ENCODE measurements around the gene SCIN. TPM values are rescaled to one million over a fixed set of nuclear protein-coding genes. Genes with fewer than 3 reads are reported as not detected.
A peak's percentile ranks its signal among the peaks of the same experiment; 100 is the strongest.

The SCIN gene
- total RNA-seq, 1 experiment from 2014 or later: not detected

DNA sequence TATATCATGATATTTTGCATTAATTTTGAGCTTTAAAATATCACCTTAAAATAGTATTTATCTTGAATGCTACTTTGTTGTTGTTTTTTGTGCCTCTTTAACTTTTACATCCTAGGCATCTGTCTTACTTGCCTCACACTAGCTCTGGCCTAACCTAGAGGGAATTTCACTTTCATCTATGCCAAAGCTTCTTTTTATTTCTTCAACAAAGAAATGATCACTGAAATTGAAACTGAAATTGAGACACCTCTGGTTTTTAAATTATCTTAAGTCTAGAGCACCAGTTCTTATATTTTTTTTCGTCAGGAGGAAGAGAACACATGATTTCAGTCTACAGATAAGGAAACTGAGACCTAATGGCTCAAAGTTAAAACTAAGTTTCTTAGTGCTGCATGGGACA is 3.5 kb upstream of the SCIN start:
- no peak for DNase-seq (ENCODE audit: low spot score)

DNA sequence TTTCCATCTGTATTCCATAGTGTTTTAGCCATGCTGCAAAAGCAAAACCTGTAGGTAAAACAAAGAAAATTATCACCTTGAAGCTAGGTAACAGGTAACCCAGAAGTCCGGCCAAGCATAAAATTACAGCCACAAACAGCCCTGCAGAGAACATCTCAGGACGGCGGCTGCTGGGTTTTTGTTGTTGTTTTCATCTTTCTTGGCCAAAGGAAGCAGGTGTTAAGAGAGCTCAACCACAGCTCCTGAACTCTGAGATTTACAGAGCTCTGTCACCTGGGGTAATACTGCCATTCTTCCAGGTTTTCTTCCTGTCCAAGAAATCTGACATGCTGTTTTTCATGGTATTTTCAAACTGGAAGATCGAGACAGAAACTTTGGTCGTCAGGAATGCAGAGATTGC is 847 bp upstream of the SCIN start:
- DNase-seq (ENCODE audit: low spot score): no peak

DNA sequence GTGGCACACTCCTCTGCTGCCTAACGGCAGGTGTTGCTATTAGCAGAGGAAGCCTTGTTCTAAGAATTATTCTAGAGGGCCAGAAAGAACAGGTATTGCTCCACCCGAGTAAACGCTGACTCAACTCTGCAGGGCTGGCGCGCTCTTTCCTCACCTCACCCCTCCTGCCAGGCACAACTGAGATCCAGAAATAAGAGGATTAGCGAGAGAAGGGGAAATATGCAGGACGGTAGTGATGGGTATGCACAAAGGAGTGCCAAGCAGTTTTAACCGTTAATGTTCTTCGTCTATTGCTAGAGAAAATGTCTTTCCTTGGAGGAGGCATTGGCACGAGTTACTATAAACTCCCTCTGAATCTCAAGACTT is 369 bp upstream of the SCIN start:
- DNase-seq (ENCODE audit: low spot score): no peak

DNA sequence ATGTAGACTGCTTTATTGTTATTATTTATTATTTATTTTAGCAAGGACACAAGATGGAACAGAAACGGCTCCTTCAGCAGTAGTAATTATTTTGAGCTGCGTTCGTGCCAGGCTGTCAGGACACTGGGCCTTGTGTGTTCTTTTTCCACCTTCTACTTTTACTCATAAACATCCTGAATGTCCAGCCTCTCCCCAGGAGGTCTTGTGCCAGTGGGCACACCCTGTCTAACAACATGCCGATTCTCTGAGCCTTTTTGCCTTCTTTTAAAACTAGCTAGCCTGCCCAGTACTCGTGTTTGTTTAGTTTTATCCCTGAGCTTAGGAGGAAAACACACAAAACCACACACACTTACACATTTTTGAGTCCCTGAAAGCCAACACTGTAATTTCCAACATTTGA is 1.2 kb downstream of the SCIN start:
- DNase-seq (ENCODE audit: low spot score): no peak

DNA sequence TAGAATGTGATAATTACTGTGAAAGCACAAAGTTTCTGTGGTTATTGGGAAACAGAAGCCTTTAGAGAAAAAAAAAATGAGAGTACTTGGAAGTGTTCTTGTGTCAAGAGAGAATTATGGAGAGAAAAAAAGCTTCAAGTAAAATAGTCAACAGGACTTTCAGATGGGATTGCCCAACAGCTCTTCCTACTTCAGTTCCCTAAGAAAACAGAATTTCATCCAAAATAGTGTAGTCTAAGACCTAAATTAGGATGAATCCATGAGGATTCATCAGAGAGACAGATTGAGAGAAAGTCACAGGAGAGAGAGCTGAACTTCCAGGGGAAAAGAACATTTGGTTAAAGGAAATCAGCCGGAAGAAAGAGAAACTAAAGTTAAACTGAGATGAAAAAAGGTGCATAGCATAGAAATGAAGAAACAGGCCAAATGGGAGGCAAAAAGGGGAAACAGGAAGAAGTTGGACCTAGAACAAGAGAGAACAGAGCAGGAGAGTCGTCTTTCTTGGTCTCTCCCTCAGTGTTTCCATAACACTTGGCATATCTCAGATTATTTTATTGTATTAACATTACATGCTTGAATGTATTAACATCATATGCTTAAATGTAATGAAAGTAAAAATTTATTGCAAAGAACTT is 2.5 kb downstream of the SCIN start:
- DNase-seq (ENCODE audit: low spot score): no peak

DNA sequence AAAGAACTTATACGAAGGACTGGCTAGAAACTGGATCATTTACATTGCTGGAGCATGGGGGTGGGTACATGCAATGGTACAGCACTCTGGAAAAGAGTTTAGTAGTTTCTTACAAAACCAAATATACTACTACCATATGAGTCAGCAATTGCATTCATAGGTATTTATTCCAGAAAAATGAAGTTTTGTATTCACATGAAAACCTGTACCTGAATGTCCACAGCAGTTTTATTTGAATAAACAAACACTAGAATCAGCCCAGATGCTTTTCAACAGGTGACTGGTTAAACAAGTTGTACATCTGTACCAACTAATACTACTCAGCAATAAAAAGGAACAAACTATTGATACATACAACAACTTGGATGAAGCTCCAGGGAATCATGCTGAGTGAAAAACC is 3.4 kb downstream of the SCIN start:
- DNase-seq (ENCODE audit: low spot score): no peak

DNA sequence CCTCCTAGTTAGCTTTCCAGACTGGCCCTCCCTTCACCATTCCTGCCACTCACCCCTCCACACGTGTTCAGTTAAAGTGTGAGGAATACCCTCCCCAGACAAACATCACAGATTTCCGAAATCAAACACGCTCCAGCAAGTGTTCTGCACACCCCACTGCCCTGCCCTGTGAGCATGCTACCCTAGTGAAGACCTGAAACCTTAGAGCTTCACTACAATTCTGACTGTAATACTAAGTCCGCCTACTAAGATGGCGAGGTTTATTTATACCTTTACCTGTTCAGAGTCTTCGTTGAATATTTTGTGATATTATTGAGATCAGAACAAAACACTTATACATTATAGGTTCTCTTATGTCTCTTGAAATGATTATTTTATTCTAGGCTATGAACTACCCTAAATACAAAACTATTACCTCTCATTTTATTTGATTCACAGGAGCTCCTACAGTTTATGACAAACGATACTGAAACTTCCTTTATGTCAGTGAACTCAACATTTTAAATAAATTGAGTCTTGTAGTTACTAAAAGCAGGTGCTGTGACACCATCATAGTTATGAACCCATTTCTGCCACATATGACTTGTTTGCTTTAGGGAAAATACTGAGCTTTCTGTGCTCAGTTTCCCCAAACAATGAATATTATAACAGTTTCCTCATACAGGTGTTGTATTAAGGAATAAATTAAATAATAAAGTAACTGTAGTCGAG is 8.6 kb downstream of the SCIN start:
- no peak for DNase-seq (ENCODE audit: low spot score)

DNA sequence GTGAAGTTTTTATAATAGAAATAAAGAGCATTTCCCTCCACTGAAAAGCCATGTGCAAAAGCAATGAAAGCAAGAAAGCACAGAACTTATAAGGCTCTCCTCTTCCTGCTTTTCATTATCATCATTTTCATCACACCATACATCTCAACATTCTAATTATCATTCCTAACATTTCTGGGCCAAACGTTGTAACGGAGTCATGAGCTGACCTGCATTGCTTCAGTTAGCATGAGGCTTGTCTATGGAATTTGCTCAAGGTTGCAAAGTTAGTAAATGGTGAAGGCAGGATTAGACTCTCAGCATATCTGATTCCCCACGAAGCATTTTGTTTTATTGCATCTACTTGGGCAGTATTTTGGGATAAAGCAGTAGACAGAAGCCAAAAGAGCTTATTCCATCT is 11.4 kb downstream of the SCIN start:
- DNase-seq (ENCODE audit: low spot score): no peak

DNA sequence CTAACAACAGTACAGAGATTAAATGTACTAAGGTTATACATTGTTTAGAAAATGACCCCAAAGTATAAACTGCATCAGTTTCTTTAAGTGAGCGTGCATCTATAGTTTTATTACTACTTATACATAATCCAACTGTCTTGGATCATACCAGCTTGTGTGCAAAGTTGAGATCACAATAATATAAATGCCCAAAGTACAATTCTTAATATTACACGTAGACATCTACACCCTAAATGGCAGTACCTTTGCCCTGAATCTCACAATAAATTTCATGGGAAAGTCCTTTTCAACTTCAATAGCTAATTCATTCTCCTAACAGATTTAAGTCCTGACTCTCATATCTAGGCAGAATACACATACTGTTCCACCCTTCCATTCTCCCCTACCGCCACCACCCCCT is 11.8 kb downstream of the SCIN start:
- DNase-seq (ENCODE audit: low spot score): no peak

DNA sequence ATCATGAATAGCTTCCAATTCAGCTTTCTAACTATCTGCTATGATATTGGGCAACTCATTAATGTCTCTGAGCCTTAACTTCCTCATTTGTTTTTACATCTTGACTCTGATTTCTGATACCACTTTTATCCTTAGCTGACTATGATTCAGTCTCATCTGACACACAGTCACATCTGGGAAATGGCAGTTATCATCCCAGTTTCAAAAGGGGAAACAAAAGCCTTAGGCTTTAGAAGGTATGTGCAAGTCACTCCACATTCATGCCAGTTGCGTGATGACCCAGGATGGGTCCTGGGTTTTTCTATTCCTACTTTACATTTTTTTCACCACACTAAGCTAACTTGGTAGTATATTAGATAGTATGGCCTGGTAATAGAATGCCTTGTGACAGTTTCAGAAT is 12.7 kb downstream of the SCIN start:
- DNase-seq (ENCODE audit: low spot score): no peak

DNA sequence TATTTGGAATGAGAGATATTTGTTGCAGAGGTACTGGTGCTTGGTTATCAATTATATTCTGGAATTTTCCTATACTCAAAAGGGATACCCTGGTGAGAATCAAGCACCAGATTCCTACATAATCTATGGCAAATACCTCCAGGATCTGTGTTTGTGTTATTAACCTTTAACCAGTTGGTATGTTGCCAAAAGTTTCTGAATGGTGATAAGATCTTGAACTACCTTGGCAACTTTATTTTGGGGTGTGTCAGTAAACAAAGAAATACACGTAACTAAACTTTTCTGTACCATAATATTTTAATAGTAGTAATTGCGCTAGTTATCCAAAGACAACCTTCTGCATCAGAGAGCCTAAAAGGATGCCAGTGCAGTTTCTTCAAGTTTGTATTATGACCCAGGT is 13.4 kb downstream of the SCIN start:
- DNase-seq (ENCODE audit: low spot score): no peak

DNA sequence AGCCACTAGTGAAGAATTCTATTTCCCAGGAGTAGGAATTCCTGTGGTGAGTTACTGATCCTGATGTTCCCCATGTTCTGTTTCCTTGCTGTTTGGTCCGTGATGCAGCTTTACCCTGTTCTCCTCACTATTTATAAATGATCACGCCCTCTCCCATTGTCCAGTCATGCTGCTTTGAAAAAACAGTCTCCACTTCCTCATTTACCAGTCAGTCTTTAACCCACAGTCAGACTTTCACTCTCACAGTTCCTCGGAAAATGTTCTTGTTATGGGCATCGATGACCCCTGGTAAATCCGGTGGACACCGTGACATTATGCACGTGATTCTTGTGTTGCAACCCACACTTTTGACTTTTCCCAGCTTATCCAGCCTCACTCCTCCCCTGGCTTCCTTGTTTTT is 14.4 kb downstream of the SCIN start:
- DNase-seq (ENCODE audit: low spot score): peak; percentile 26

DNA sequence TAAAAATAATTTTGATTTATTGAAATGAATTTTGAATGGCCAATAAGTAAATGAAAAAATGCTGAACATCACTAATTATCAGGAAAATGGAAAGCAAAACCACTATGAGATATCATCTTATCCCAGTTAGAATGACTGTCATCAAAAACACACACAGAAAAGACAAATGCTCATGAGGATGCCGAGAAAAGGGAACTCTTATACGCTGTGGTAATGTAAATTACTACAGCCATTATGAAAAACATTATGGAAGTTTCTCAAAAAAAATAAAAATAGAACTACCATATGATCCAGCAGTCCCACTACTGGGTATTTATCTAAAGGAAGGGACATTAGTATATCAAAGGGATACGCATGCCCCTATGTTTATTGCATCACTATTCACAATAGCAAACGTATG is 15.8 kb downstream of the SCIN start:
- DNase-seq (ENCODE audit: low spot score): no peak

DNA sequence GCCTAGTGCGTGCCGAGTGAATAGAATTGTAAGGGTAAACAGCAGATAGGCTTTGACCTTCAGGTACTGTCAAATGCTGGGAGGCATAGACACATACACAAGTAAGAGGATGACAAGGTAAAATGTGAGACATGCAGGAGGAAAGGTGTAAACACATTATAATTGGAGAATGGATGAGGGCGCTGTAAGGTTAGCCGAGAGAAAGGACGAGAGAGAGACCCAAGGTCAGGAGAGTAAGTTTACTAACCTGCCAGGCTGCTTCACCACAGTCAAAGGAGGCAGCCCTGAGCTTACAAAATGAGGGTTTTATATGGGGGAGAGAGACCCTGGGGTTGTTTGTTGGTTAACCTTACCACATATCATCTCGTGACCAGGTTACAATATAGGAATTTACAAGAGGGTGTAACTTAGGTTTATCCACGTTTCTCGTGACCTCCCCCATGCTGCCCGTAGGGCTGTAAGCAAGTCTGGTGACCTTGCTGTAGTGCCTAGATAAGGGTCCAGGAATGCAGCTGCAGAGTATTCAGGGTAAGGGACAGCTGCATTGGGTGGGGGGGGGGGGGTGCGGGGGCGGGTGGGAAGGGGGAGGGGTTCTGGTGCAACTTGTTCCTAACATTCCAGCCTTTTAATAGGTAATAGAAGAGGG is 17.9 kb downstream of the SCIN start:
- no peak for DNase-seq (ENCODE audit: low spot score)

DNA sequence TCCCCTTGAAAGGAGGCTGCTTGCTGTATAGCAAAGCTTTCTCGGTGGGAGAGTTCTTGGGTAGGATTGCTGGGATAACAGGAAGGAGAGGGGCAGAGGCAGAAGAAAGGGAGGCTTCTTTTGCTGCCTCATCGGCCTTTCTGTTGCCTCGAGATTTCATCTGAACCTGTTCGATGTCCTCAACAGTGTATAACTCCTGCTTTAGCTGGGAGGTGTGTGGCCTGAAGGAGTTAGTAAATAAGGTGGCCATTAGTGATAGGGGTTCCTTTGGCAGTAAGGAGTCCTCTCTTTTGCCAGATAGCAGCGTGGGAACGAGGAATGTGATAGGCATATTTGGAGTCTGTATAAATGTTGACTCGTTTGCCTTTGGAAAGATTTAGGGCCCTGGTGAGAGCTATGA is 20.0 kb downstream of the SCIN start:
- DNase-seq (ENCODE audit: low spot score): no peak

DNA sequence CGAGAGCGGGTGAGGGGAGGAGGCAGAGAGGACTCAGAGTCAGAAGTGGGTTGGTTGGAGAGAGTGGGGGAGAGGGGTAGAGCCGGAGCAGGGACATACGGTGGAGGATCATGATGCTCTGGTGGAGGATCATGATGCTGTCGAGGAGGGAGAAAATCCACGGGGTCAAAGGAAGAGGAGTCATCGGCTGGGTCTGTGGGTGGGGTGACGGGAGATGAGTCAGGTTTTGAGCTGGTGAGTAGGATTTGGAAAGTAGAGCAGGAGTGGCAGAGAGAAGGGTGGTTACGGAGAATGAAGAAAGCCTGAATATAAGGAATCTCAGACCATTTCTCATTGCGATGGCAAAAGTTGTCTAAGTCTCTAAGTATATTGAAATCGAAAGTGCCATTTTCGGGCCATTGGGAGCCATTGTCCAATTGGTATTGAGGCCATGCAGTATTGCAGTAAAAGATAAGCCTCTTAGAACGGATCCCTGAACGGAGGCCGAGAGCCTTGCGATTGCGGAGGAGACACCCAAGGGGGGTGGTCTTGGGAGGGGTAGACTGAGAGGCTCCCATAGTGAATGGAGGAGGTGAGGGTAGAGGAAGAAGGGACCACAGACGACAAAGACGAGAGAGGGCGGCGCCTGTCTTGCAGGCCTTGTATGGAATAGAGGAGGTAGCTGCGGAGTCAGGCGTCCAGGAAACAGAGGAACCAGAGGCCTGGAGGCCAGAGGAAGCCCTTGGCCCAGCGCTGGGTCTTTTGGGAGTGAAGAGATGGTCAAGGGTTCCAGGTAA is 23.8 kb downstream of the SCIN start:
- peak; percentile 27 for DNase-seq (ENCODE audit: low spot score)

DNA sequence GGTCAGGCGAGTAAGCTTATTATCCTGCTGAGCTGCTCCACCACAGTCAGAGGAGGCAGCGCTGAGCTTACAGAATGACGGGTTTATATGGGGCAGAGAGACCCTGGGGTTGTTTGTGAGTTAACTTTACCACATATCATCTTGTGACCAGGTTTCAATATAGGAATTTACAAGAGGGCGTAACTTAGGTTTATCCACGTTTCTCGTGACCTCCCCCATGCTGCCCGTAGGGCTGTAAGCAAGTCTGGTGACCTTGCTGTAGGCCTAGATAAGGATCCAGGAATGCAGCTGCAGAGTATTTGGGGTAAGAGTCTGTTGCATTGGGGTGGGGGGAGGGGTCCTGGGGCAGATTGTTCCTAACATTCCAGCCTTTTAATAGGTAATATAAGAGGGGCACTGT is 24.6 kb downstream of the SCIN start:
- no peak for DNase-seq (ENCODE audit: low spot score)

DNA sequence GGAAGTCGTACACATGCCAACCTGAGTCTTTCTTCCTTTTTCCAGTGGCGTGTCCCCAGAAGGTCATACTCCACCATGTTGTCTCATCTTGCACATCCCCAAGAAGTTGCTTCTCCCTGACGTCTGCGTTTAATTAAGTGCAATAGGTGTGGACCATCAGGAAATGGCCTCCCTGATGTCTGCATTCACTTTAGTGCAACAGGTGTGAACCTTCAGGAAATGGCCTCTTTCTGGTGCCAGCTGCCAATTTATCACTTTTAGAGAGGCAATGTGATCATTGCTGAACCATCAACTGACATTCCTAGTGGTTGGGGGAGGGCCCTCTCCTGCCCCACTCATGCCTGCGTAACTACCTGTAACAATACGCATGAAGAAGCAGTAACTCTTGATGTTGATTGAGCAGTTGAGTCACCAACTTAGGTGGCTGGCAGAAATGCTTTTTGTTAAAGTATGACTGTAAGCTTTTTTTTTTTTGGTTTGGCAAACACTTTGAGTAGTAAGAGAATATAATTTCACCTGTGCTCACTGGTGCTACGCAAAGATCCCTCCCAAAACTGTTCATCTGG is 25.8 kb downstream of the SCIN start:
- DNase-seq (ENCODE audit: low spot score): no peak

DNA sequence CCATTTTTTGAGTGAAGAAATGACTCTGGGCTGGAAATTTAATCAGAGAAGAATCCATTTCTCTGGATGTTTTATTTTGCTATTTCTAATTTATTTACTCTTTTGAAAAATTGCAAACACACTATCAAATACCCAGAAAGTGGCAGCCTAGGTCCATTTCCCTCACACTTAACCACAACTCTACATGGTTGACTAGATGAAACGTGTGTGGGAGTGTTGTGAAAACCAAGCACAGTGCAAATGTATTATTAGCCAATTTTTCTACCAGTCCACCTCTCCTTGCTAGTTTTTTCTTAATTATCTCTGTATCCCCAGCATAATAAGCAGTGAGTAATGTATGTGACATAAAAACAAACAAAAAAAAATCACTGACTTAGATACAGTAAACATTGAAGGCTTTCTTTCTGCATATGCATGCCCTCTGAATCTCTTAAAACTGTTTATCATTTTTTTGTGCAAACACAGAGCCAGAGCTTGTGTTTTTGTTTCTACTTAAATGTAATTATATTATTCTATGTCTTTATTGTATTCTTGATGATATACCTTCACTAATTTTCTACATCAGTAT is 30.9 kb downstream of the SCIN start:
- no peak for DNase-seq (ENCODE audit: low spot score)

DNA sequence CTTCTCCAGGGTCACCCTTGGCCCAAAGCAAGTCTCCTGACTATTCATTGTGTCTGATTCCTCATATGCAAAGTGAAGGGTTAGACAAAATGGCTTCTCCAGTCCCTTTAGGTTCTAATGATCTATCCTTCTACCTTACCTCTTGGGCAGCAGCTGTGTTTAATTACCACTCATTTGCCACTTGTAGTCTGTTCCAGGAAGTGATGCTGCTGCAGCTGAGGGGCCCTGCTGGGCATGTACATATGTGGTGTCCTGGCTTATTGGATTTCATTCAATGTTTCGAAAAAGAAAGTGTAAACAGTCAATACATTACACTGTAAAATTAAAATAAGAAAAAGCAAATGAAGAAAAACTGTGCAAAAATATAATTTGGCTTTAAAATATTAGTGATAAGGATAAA is 36.6 kb downstream of the SCIN start:
- peak; percentile 13 for DNase-seq (ENCODE audit: low spot score)

DNA sequence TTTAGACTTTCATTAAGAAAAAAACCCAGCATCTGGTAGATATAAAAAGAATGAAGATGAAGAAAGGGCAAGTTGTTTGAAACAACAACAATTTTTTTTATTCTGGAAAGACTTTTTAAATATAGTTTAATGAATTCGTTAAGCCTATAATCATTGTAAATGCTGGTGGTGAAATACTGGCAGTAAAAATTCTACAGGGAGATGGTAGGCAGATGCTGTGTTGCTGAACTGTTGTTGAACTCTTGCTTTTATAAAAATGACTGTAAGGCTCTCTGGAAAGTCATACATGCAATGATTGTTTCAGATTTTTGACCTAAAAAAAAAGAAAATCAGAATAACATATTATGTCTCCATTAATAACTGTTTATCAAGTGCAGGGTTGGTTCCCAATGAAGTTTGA is 39.0 kb downstream of the SCIN start:
- no peak for DNase-seq (ENCODE audit: low spot score)

DNA sequence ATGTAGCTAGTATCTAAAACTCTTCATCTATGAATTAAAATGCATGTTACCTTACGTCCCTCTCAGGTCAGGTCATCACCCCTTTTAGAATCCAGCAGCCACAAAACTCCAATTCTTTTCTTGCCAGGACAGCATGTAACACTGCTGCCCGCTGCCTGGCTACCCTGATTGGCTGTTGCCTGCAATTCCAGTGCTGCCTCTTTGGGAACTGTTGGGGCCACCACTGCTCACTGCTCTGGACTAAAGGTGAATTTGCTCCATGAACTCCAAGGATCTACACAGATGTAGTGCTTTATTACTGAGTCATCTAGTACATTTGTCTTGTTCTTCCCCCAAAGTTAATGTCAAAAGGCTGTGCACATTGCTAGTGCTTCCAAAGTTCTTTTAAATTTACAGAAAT is 40.4 kb downstream of the SCIN start:
- no peak for DNase-seq (ENCODE audit: low spot score)

Measured in A172 (cell line).